ENCODE results near the gene ODR4. TPM values are rescaled to one million over a fixed set of nuclear protein-coding genes. Genes with fewer than 3 reads are reported as not detected.

Gene ODR4
- total RNA-seq, 2 experiments from 2014 or later: 21.3 to 24.5 TPM

- Mint-ChIP-seq H3K27ac (no peak overlapping the region), H3K9me3 (no peaks in the 10 kb centered on the region), H3K4me1 (ENCODE audit: low read depth) (no peaks in the 10 kb centered on the region), H3K4me3 (no peak overlapping the region), H3K36me3 (ENCODE audit: low read depth) (no peaks in the 10 kb centered on the region), H3K27me3 (no peaks in the 10 kb centered on the region)
- no peak for DNase-seq
- Histone ChIP-seq H3K9me3 (ENCODE audit: control insufficient read depth in 1 of 2, insufficient read depth in 1 of 2, low read length in 2 of 2) (no peaks in the 10 kb centered on the region), H3K27ac (ENCODE audit: low read depth in 1 of 2, low read length in 2 of 2) (no peak overlapping the region), H3K4me3 (ENCODE audit: low read length) (no peak overlapping the region), H3K36me3 (ENCODE audit: insufficient read depth, low read length) (no peaks in the 10 kb centered on the region), H3K4me1 (ENCODE audit: insufficient read depth, low read length) (no peaks in the 10 kb centered on the region), H3K27me3 (ENCODE audit: control insufficient read depth in 1 of 2, insufficient read depth in 2 of 2, low read length in 2 of 2) (no peaks in the 10 kb centered on the region)
- intact Hi-C loops (cut with DNase I, micrococcal nuclease): no loop called here
- no peak for ATAC-seq (ENCODE audit: poor library complexity)
- POLR2A ChIA-PET: no interaction called here
- CTCF ChIA-PET: no interaction called here
- no peak for TF ChIP-seq CTCF (IDR thresholded peaks at IDR 0.05)
Measured at GRCh38 chr1:186443638-186444037, 68.0 kb downstream of the ODR4 start.

GRCh38 chr1:186446152-186446551 lies 70.5 kb downstream of the ODR4 start:
- Mint-ChIP-seq H3K36me3 (ENCODE audit: low read depth) (no peaks in the 10 kb centered on the region), H3K4me1 (ENCODE audit: low read depth) (no peaks in the 10 kb centered on the region), H3K27me3 (no peaks in the 10 kb centered on the region), H3K27ac (no peak overlapping the region), H3K9me3 (no peaks in the 10 kb centered on the region), H3K4me3 (no peak overlapping the region)
- H3K4me3 ChIP-seq (ENCODE audit: low read length): no peak overlapping the region
- DNase-seq: no peak
- intact Hi-C loops (cut with DNase I, micrococcal nuclease): no loop called here
- no peaks in the 10 kb centered on the region for H3K9me3 ChIP-seq (ENCODE audit: control insufficient read depth in 1 of 2, insufficient read depth in 1 of 2, low read length in 2 of 2)
- no peak for TF ChIP-seq CTCF (IDR thresholded peaks at IDR 0.05)
- H3K27ac ChIP-seq (ENCODE audit: low read depth in 1 of 2, low read length in 2 of 2): no peak overlapping the region
- ATAC-seq (ENCODE audit: poor library complexity): no peak
- ChIA-PET POLR2A (no interaction called here), CTCF (no interaction called here)
- H3K36me3 ChIP-seq (ENCODE audit: insufficient read depth, low read length): no peaks in the 10 kb centered on the region
- no peaks in the 10 kb centered on the region for H3K27me3 ChIP-seq (ENCODE audit: control insufficient read depth in 1 of 2, insufficient read depth in 2 of 2, low read length in 2 of 2)
- H3K4me1 ChIP-seq (ENCODE audit: insufficient read depth, low read length): no peaks in the 10 kb centered on the region

GRCh38 chr1:186454981-186455380 lies 79.3 kb downstream of the ODR4 start:
- Histone ChIP-seq H3K4me1 (ENCODE audit: insufficient read depth, low read length) (no peaks in the 10 kb centered on the region), H3K4me3 (ENCODE audit: low read length) (no peak overlapping the region), H3K36me3 (ENCODE audit: insufficient read depth, low read length) (no peaks in the 10 kb centered on the region), H3K27me3 (ENCODE audit: control insufficient read depth in 1 of 2, insufficient read depth in 2 of 2, low read length in 2 of 2) (no peaks in the 10 kb centered on the region), H3K9me3 (ENCODE audit: control insufficient read depth in 1 of 2, insufficient read depth in 1 of 2, low read length in 2 of 2) (no peaks in the 10 kb centered on the region), H3K27ac (ENCODE audit: low read depth in 1 of 2, low read length in 2 of 2) (no peak overlapping the region)
- no peak for ATAC-seq (ENCODE audit: poor library complexity)
- no peak overlapping the region for H3K4me3 Mint-ChIP-seq
- no peaks in the 10 kb centered on the region for H3K36me3 Mint-ChIP-seq (ENCODE audit: low read depth)
- H3K27ac Mint-ChIP-seq: no peak overlapping the region
- ChIA-PET POLR2A (no interaction called here), CTCF (no interaction called here)
- TF ChIP-seq CTCF (IDR thresholded peaks at IDR 0.05): no peak
- intact Hi-C loops (cut with DNase I, micrococcal nuclease): no loop called here
- H3K4me1 Mint-ChIP-seq (ENCODE audit: low read depth): no peaks in the 10 kb centered on the region
- H3K9me3 Mint-ChIP-seq: no peaks in the 10 kb centered on the region
- H3K27me3 Mint-ChIP-seq: no peaks in the 10 kb centered on the region
- DNase-seq: no peak

Measured in CD4-positive, alpha-beta T cell (primary cell).